ENCODE data around the gene RNF113B.

DNA sequence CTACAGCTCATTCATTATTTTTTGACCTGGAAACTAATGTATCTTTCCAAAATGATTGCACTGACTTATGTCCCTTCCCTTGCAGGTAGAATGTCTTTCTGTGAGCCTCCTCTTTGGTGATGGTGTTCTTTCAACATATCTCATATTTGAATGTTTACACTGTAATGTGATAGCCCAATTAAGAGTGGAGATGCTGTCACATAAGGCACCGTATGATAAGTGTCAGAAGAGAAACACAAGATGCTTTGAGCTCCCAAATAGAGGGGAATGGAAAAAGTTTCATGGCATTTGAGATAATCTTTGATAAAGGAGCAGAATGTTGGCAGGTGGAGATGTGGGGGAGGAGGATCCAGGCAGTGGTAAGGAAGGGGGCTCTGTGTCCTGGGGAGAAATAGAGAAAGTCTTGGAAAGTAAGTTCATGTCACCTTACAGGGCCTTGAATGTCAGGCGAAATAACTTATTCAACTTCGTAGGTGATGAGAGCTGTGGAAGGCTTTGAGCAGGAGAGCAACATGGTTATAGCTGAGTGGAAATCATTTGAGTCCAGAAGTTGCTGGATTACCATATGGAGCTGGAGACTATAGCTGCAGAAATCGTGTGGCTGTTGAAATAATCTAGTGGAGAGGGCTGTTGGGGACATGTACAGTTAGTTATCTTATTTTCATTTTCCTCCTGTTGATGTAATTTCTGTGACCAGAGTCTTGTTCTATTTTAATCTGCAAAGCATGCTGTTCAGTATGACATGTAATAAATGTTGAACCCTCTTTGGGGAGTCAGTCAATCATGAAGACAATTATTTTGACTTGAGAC is 10.3 kb upstream of the RNF113B start:
- TF ChIP-seq CTCF (IDR thresholded peaks at IDR 0.05; ENCODE audit: low read length) (no peak), EZH2 (IDR thresholded peaks at IDR 0.05; ENCODE audit: borderline replicate concordance, low read length) (no peak)
